MM.1S (cell line): ENCODE results near the gene FKBP2.

Experiments used
- CTCF ChIP-seq: fragments of 300-600 bp; sonication (generic); IDR thresholded peaks from 2 replicates; pipeline ENCODE4 v1.5.1; 2016; ENCODE audit warnings: antibody characterized with exemption, low read length, mixed read lengths
- EZH2 ChIP-seq: fragments of 300-600 bp; sonication (generic); optimal IDR thresholded peaks from 2 replicates; pipeline ENCODE3; 2017; ENCODE audit warnings: low read depth, mild to moderate bottlenecking, antibody characterized with exemption, low read length, mixed read lengths
- EZH2phosphoT487 ChIP-seq: fragments of 300-600 bp; sonication (generic); IDR thresholded peaks from 2 replicates; pipeline ENCODE4 v1.6.1; 2018; ENCODE audit warnings: antibody characterized with exemption, low read length

GRCh38 chr11:64222651-64223000 lies 18.3 kb upstream of the FKBP2 start:
- TF ChIP-seq CTCF: no peak
- TF ChIP-seq EZH2phosphoT487: no peak
- TF ChIP-seq EZH2: no peak
